Mesenchymal stem cell (in vitro differentiated cells and primary cell): ENCODE data around the gene AOPEP. TPM values are rescaled to one million over a fixed set of nuclear protein-coding genes. Genes with fewer than 3 reads are reported as not detected.

Experiments used
- DNase-seq: peaks from one replicate; pipeline ENCODE4 v3.0.0-alpha.2; 2013
- H2AFZ ChIP-seq: one replicate; pipeline ENCODE4 v1.6.1; 2013; ENCODE audit warnings: low read depth, mild to moderate bottlenecking, control low read depth, inconsistent platforms, low read length, moderate library complexity
- H2AK5ac ChIP-seq: 2 replicates; pipeline ENCODE4 v1.6.1; 2013; ENCODE audit warnings: low read length, moderate library complexity, mild to moderate bottlenecking, inconsistent platforms; ENCODE audit not compliant: severe bottlenecking
- H2BK120ac ChIP-seq: one replicate; pipeline ENCODE4 v1.6.1; 2013; ENCODE audit warnings: low read depth, mild to moderate bottlenecking, inconsistent platforms, low read length, moderate library complexity
- H2BK12ac ChIP-seq, 2 experiments: one replicate each; pipeline ENCODE4 v1.6.1; 2013; ENCODE audit warnings: inconsistent platforms in 2 of 2, low read length in 2 of 2, mild to moderate bottlenecking in 2 of 2, moderate library complexity in 2 of 2, control low read depth in 1 of 2
- H2BK15ac ChIP-seq: one replicate; pipeline ENCODE4 v1.6.1; 2013; ENCODE audit warnings: mild to moderate bottlenecking, low read depth, inconsistent platforms; ENCODE audit not compliant: poor library complexity, severe bottlenecking
- H2BK5ac ChIP-seq: 2 replicates; pipeline ENCODE4 v1.6.1; 2013; ENCODE audit warnings: low read depth, mild to moderate bottlenecking, low read length, control low read depth, inconsistent platforms; ENCODE audit not compliant: poor library complexity, severe bottlenecking
- H3K14ac ChIP-seq, 2 experiments: one replicate each; pipeline ENCODE4 v1.6.1; 2013; ENCODE audit warnings: inconsistent platforms in 2 of 2, low read length in 2 of 2, control low read depth in 1 of 2, mild to moderate bottlenecking in 1 of 2, moderate library complexity in 1 of 2
- H3K18ac ChIP-seq, 2 experiments: one replicate each; pipeline ENCODE4 v1.6.1; 2013; ENCODE audit warnings: inconsistent platforms in 2 of 2, low read length in 2 of 2, control low read depth in 1 of 2, low read depth in 1 of 2, mild to moderate bottlenecking in 1 of 2
- H3K23ac ChIP-seq, 2 experiments: one replicate each; pipeline ENCODE4 v1.6.1; 2013; ENCODE audit warnings: inconsistent platforms in 2 of 2, low read length in 2 of 2, mild to moderate bottlenecking in 2 of 2, moderate library complexity in 2 of 2, control low read depth in 1 of 2
- H3K27ac ChIP-seq: 2 replicates; pipeline ENCODE4 v1.5.1; 2013; ENCODE audit warnings: mild to moderate bottlenecking, moderate library complexity, low read length, control low read depth, inconsistent platforms; ENCODE audit not compliant: poor library complexity, severe bottlenecking
- H3K27me3 ChIP-seq, 2 experiments: 2 replicates each; pipeline versions ENCODE4 v1.6.1 to v1.7.0; 2013; ENCODE audit warnings: low read length in 2 of 2, mild to moderate bottlenecking in 2 of 2, moderate library complexity in 2 of 2, control low read depth in 1 of 2, inconsistent platforms in 1 of 2; ENCODE audit not compliant: control insufficient read depth in 1 of 2, insufficient read depth in 1 of 2
- H3K36me3 ChIP-seq, 2 experiments: 2 replicates each; pipeline versions ENCODE4 v1.6.1 to v1.7.0; 2013; ENCODE audit warnings: low read length in 2 of 2, control low read depth in 1 of 2, inconsistent platforms in 1 of 2, low read depth in 1 of 2, mild to moderate bottlenecking in 1 of 2; ENCODE audit not compliant: insufficient read depth in 2 of 2, control insufficient read depth in 1 of 2
- H3K4ac ChIP-seq, 2 experiments: one replicate each; pipeline ENCODE4 v1.6.1; 2013; ENCODE audit warnings: inconsistent platforms in 2 of 2, low read length in 2 of 2, mild to moderate bottlenecking in 2 of 2, moderate library complexity in 2 of 2, control low read depth in 1 of 2, low read depth in 1 of 2
- H3K4me1 ChIP-seq: 2 replicates; pipeline ENCODE4 v1.6.1; 2013; ENCODE audit warnings: low read depth, low read length, control low read depth; ENCODE audit not compliant: control insufficient read depth, insufficient read depth
- H3K4me2 ChIP-seq: 2 replicates; pipeline ENCODE4 v1.6.1; 2013; ENCODE audit warnings: low read length, mild to moderate bottlenecking, inconsistent platforms; ENCODE audit not compliant: poor library complexity, severe bottlenecking
- H3K4me3 ChIP-seq, 2 experiments: 2 replicates each; pipeline versions ENCODE4 v1.5.1 to v1.7.0; 2013; ENCODE audit warnings: low read length in 2 of 2, mild to moderate bottlenecking in 2 of 2, control low read depth in 1 of 2, low read depth in 1 of 2; ENCODE audit not compliant: insufficient read depth in 1 of 2
- H3K79me1 ChIP-seq: replicated peaks from 2 replicates; pipeline ENCODE4 v1.6.1; 2013; ENCODE audit warnings: mild to moderate bottlenecking, control low read depth, low read length, inconsistent platforms; ENCODE audit not compliant: poor library complexity, severe bottlenecking
- H3K9ac ChIP-seq: 2 replicates; pipeline ENCODE4 v1.7.0; 2013; ENCODE audit warnings: mild to moderate bottlenecking, low read length, moderate library complexity
- H3K9me3 ChIP-seq: 2 replicates; pipeline ENCODE4 v1.7.0; 2013; ENCODE audit warnings: mild to moderate bottlenecking, low read length; ENCODE audit not compliant: control insufficient read depth
- H4K8ac ChIP-seq: one replicate; pipeline ENCODE4 v1.6.1; 2013; ENCODE audit warnings: inconsistent platforms, mild to moderate bottlenecking, low read length, moderate library complexity
- H4K91ac ChIP-seq: one replicate; pipeline ENCODE4 v1.6.1; 2013; ENCODE audit warnings: mild to moderate bottlenecking, low read length, inconsistent platforms
- WGBS: methylation state at CpG from one replicate; pipeline ENCODE4 v1.1.7; 2013; ENCODE audit warnings: mixed read lengths; 5-methylcytosine and 5-hydroxymethylcytosine counted together
- small RNA-seq: library from polyadenylated mRNA; stranded (forward); fragments of <200 nt; extraction: miRNeasy Mini kit (QIAGEN cat#:217004); gene quantifications from one replicate; pipeline ENCODE3, GENCODE V24; 2013; ENCODE audit warnings: low read depth

Gene AOPEP

GRCh38 chr9:95135756-95136155 is 409.3 kb downstream of the AOPEP start:
- Histone ChIP-seq H3K79me1 (no peaks in the 10 kb centered on the region), H3K23ac (no peak overlapping the region), H2BK15ac (no peak overlapping the region), H2BK120ac (no peak overlapping the region), H4K8ac (no peak overlapping the region), H2BK5ac (no peak overlapping the region), H2BK12ac (no peak overlapping the region), H3K27ac (no peak overlapping the region), H3K4me2 (no peak overlapping the region), H3K4me1 (peaks cover 15% of the 10 kb centered on the region), H2AK5ac (no peak overlapping the region), H3K9me3 (no peaks in the 10 kb centered on the region), H3K4ac (no peak overlapping the region), H4K91ac (no peak overlapping the region), H3K9ac (no peak overlapping the region), H3K14ac (no peak overlapping the region), H2AFZ (no peak overlapping the region), H3K18ac (no peak overlapping the region), H3K27me3 (no peaks in the 10 kb centered on the region), H3K4me3 (no peak overlapping the region), H3K36me3 (peaks cover 0 to 16% of the 10 kb centered on the region in 2 experiments)
- WGBS: over 99% methylated on average over 10 of the region's 10 CpGs
- no peak for DNase-seq

Small RNA genes lying within 50 kb of the gene (small RNA-seq; reads per million reads assigned to genes)
- 2.9 reads per million, percentile 12 among the genes with 10 or more reads in this experiment for gene MIR2278
- 2,435 reads per million, percentile 98 among the genes with 10 or more reads in this experiment for gene MIR23B
- 77,645 reads per million, percentile 100 among the genes with 10 or more reads in this experiment for gene MIR27B
- gene MIR3074: not detected
- not detected for gene MIR6081
